WERI-Rb-1 (cell line): ENCODE measurements around the gene NPAS3.

Source experiments
- DNase-seq: peaks from one replicate; pipeline ENCODE4 v3.0.0-alpha.2; 2020
- H3K27ac ChIP-seq: fragments of 250-450 bp; sonication (Bioruptor Pico); 2 replicates; pipeline ENCODE4 v1.5.1; 2020; ENCODE audit warnings: mild to moderate bottlenecking, moderate library complexity
- H3K27me3 ChIP-seq: fragments of 250-450 bp; sonication (Bioruptor Pico); 2 replicates; pipeline ENCODE4 v1.5.1; 2021; ENCODE audit warnings: mild to moderate bottlenecking, low read depth, moderate library complexity; ENCODE audit not compliant: insufficient read depth, severe bottlenecking
- H3K36me3 ChIP-seq: fragments of 250-450 bp; sonication (Bioruptor Pico); 2 replicates; pipeline ENCODE4 v1.5.1; 2020; ENCODE audit warnings: mild to moderate bottlenecking, moderate library complexity
- H3K4me3 ChIP-seq: 2 replicates; pipeline ENCODE4 v1.5.1; 2011; ENCODE audit warnings: low read depth, mild to moderate bottlenecking, control low read depth, low read length
- H3K9me3 ChIP-seq: fragments of 250-450 bp; sonication (Bioruptor Pico); 2 replicates; pipeline ENCODE4 v1.5.1; 2021; ENCODE audit warnings: mild to moderate bottlenecking, moderate library complexity; ENCODE audit not compliant: severe bottlenecking
- CTCF ChIP-seq: IDR thresholded peaks from 2 replicates; pipeline ENCODE4 v1.5.1; 2011; ENCODE audit warnings: low read depth, mild to moderate bottlenecking, control low read depth, inconsistent platforms, low read length

The NPAS3 gene

DNA sequence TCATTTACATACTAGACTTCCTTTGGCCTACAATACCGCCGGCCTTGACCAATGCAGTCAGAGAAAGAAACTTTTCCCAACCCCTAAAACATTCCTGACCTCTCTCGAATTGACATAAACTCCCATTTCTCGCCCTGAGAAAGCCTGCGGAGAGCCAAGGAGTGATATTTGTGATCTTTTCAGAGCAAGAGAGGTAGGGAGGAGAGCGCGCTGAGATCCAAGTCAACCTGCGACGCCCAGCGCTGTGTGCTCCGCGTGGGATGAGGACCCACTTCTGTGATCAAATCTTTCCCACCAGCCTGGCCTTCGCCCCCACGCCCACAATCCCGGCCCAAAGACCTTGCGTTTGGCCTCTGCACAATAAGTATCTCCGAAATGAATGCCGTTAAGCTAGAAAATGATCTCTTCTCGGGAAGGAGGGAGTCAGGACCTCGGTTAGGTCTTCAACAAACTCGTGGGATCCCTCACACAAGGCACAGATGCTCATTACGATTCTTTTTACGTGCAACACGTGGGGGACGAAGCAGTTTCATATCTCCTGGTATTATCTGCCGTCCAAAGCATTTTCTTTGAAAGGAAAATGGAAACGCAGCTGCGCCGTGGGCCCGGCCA, 6.3 kb upstream of the NPAS3 start:
- no peak for DNase-seq
- peaks cover 43% of the 10 kb centered on the region for H3K27me3 ChIP-seq
- H3K36me3 ChIP-seq, result no peaks in the 10 kb centered on the region
- no peak overlapping the region for H3K4me3 ChIP-seq
- no peaks in the 10 kb centered on the region for H3K9me3 ChIP-seq
- H3K27ac ChIP-seq, result no peak overlapping the region
- no peak for TF ChIP-seq CTCF

GRCh38 chr14:32932914-32933628, 5.6 kb upstream of the NPAS3 start:
- no peaks in the 10 kb centered on the region for H3K36me3 ChIP-seq
- peaks cover 50% of the 10 kb centered on the region for H3K27me3 ChIP-seq
- peak overlapping the region; percentile 46 for H3K4me3 ChIP-seq
- no peak overlapping the region for H3K27ac ChIP-seq
- DNase-seq, result peak; percentile 19
- no peak for TF ChIP-seq CTCF
- no peaks in the 10 kb centered on the region for H3K9me3 ChIP-seq

GRCh38 chr14:32933629-32934072, 5.0 kb upstream of the NPAS3 start:
- no peak overlapping the region for H3K27ac ChIP-seq
- H3K36me3 ChIP-seq, result no peaks in the 10 kb centered on the region
- H3K4me3 ChIP-seq, result peak overlapping the region; percentile 46
- H3K9me3 ChIP-seq, result no peaks in the 10 kb centered on the region
- DNase-seq, result no peak
- TF ChIP-seq CTCF, result 0 out of 2 replicates have a peak, but pooled peaks have one; percentile 2
- peaks cover 52% of the 10 kb centered on the region for H3K27me3 ChIP-seq

DNA sequence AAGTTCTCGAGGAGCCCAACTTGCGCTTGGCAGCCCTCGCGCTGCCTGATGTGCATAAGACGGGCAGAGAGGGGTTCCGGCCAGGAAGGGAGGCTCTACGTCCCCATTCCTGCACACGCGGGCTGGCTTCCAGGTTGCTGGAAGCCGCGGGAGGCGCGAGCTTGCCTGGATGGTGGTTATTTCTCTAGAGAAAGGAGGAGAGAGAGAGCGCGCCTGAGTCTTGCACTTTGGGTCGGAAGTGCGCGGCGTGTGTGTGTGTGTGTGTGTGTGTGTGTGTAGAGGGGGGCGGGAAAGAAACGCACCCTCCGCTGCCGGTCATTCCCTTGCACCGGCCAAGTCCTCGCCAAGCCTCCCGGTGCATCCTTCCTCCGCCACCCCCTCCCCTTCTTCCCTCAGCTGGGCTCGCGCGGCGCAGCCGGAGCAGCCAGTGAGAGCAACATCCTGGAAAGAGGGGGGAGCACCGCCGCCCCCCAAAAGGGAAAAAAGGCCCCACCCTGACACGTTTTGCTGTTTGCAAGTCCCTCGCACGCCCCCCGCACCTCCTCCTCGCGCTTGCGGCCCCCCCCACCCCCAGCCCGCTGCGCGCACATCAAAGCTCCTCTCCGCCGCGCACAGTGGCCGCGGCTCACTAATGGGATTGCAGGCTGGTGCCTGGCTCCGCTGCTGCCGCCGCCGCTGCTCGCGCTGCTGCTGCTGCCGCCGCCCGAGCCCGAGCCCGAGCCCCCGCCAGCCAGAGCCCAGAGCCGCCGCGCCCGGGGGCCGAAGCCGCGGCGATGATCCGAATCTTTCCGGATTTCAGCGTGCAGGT, 4.4 kb upstream of the NPAS3 start:
- Histone ChIP-seq H3K27me3 (peaks cover 52% of the 10 kb centered on the region), H3K4me3 (peak overlapping the region; percentile 46)
- no peak for TF ChIP-seq CTCF

DNA sequence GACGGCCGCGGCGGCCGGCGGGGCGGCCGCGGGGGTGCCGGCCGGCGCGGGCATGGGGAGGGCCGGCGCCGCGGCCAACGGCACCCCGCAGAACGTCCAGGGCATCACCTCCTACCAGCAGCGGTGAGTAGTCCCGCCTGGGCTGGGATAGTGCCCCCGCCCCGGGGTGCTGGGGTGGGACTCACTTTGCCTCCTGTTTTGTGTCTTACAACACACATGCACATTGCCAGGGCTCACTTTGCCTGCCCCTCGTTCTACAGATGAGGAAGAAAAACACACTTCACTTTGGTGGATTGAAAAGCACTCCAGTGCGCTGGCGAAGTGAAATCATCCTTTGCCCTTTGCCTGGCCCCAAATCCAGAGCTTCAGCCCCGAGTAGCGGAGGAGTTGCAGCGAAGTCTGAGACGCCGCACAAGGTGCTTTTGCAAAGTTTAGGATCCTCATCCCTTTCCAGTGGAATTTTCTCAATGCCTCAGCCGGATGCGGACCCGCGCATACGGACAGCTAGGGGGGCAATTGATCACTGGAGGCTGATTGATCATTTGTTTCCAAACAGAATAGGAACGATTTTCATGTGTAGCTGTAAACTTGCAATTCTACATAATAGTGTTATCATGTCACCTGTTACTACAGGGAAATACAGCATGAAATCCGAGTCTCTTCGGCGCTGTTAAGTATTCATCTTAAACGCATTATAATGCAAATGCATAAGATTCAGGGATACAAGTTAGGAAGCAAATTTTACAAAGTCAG, 3.6 kb upstream of the NPAS3 start:
- no peaks in the 10 kb centered on the region for H3K36me3 ChIP-seq
- H3K27me3 ChIP-seq, result peaks cover 52% of the 10 kb centered on the region
- TF ChIP-seq CTCF, result no peak
- no peaks in the 10 kb centered on the region for H3K9me3 ChIP-seq
- no peak overlapping the region for H3K27ac ChIP-seq
- DNase-seq, result peak; percentile 14
- peak overlapping the region; percentile 46 for H3K4me3 ChIP-seq

More for the DNA sequence above, 4.4 kb upstream of the NPAS3 start:
- H3K27ac ChIP-seq, result no peak overlapping the region
- H3K36me3 ChIP-seq, result no peaks in the 10 kb centered on the region
- peak; percentile 45 for DNase-seq
- no peaks in the 10 kb centered on the region for H3K9me3 ChIP-seq
